Common myeloid progenitor, CD34-positive (primary cell): ENCODE data around the gene PRKAG2.

Experiments used
- CTCF ChIA-PET: fragments of 350-600 bp; sonication (Branson Sonifier 250); formaldehyde crosslinking; loops from one replicate; lab custom pipeline; 2021; ENCODE audit warnings: antibody characterized with exemption; lab: Charles Lee
- POLR2A ChIA-PET: fragments of 350-600 bp; sonication (Branson Sonifier 250); formaldehyde crosslinking; loops from one replicate; lab custom pipeline; 2021; ENCODE audit warnings: antibody characterized with exemption; lab: Charles Lee
- DNase-seq, 3 donors: peaks; one replicate each; pipeline versions ENCODE4 v3.0.0 to v3.0.0-alpha.2; 2013
- H3K27ac ChIP-seq, 2 experiments: 1 replicate in 1 of 2; 2 replicates in 1 of 2; pipeline ENCODE4 v1.7.0; 2013; ENCODE audit warnings: inconsistent platforms in 2 of 2, low read length in 2 of 2, mild to moderate bottlenecking in 2 of 2, low read depth in 1 of 2, moderate library complexity in 1 of 2; ENCODE audit not compliant: severe bottlenecking in 2 of 2, insufficient read depth in 1 of 2, poor library complexity in 1 of 2
- H3K27me3 ChIP-seq, 5 experiments: replicated peaks in 2 of 5; 1 replicate in 3 of 5; 2 replicates in 2 of 5; pipeline versions ENCODE4 v1.6.1 to v1.7.0; 2013; ENCODE audit warnings: low read length in 4 of 5, mild to moderate bottlenecking in 2 of 5, moderate library complexity in 2 of 5, inconsistent platforms in 1 of 5; ENCODE audit not compliant: insufficient read depth in 5 of 5, control insufficient read depth in 4 of 5
- H3K36me3 ChIP-seq, 4 experiments: 1 replicate in 2 of 4; 2 replicates in 2 of 4; pipeline versions ENCODE4 v1.6.1 to v1.7.0; 2013; ENCODE audit warnings: low read length in 3 of 4, control low read depth in 1 of 4, mild to moderate bottlenecking in 1 of 4; ENCODE audit not compliant: control insufficient read depth in 4 of 4, insufficient read depth in 4 of 4
- H3K4me1 ChIP-seq, 4 experiments: 1 replicate in 3 of 4; 2 replicates in 1 of 4; pipeline versions ENCODE4 v1.6.1 to v1.7.1; 2013; ENCODE audit warnings: low read length in 3 of 4, mild to moderate bottlenecking in 3 of 4, control low read depth in 1 of 4, inconsistent platforms in 1 of 4, moderate library complexity in 1 of 4; ENCODE audit not compliant: control insufficient read depth in 4 of 4, insufficient read depth in 4 of 4; ENCODE audit errors: control extremely low read depth in 1 of 4
- H3K4me3 ChIP-seq, 7 experiments: 1 replicate in 4 of 7; 2 replicates in 3 of 7; pipeline versions ENCODE4 v1.5.1 to v1.7.0; 2013; ENCODE audit warnings: mild to moderate bottlenecking in 7 of 7, low read length in 6 of 7, moderate library complexity in 6 of 7, inconsistent platforms in 2 of 7, low read depth in 2 of 7, control low read depth in 1 of 7; ENCODE audit not compliant: insufficient read depth in 4 of 7, control insufficient read depth in 1 of 7; ENCODE audit errors: extremely low read depth in 1 of 7
- H3K9me3 ChIP-seq, 5 experiments: 1 replicate in 4 of 5; 2 replicates in 1 of 5; pipeline versions ENCODE4 v1.6.1 to v1.7.1; 2013; ENCODE audit warnings: low read length in 4 of 5, mild to moderate bottlenecking in 2 of 5, inconsistent platforms in 1 of 5, low read depth in 1 of 5, moderate library complexity in 1 of 5; ENCODE audit not compliant: control insufficient read depth in 4 of 5, insufficient read depth in 2 of 5; ENCODE audit errors: control extremely low read depth in 1 of 5
- WGBS: methylation state at CpG from one replicate; pipeline ENCODE4 v1.1.5; 2013; ENCODE audit not compliant: insufficient coverage; 5-methylcytosine and 5-hydroxymethylcytosine counted together

Gene PRKAG2

GRCh38 chr7:151865070-151865670 lies 11.7 kb downstream of the PRKAG2 start:
- POLR2A ChIA-PET = no interaction called here
- WGBS = 93% methylated on average over 14 of the region's 16 CpGs

GRCh38 chr7:151864561-151864960 lies 12.4 kb downstream of the PRKAG2 start:
- POLR2A ChIA-PET = no interaction called here
- peaks cover 0 to 7% (median 3%) of the 10 kb centered on the region in 4 experiments for H3K4me1 ChIP-seq
- WGBS = 100% methylated on average over 4 of the region's 6 CpGs
- CTCF ChIA-PET = interaction anchor here (0.6 kb wide), 1 partner anchor 11 kb away, joined by 3 read pairs; no protein-coding TSS in a partner anchor
- H3K27ac ChIP-seq = no peak overlapping the region
- no peak overlapping the region for H3K4me3 ChIP-seq
- no peaks in the 10 kb centered on the region for H3K27me3 ChIP-seq
- no peaks in the 10 kb centered on the region for H3K36me3 ChIP-seq
- no peak for DNase-seq
- no peaks in the 10 kb centered on the region for H3K9me3 ChIP-seq

More at GRCh38 chr7:151865070-151865670, 11.7 kb downstream of the PRKAG2 start:
- Histone ChIP-seq H3K4me3 (no peak overlapping the region), H3K27ac (no peak overlapping the region), H3K4me1 (peaks cover 0 to 10% (median 4%) of the 10 kb centered on the region in 4 experiments), H3K36me3 (no peaks in the 10 kb centered on the region), H3K9me3 (no peaks in the 10 kb centered on the region), H3K27me3 (no peaks in the 10 kb centered on the region)
- no peak for DNase-seq
- CTCF ChIA-PET = no interaction called here

GRCh38 chr7:151864081-151864480 lies 12.8 kb downstream of the PRKAG2 start:
- ChIA-PET CTCF (interaction anchor here (0.6 kb wide), 1 partner anchor 11 kb away, joined by 3 read pairs; no protein-coding TSS in a partner anchor), POLR2A (no interaction called here)
- Histone ChIP-seq H3K27ac (no peak overlapping the region), H3K4me1 (peaks cover 0 to 7% (median 3%) of the 10 kb centered on the region in 4 experiments), H3K27me3 (no peaks in the 10 kb centered on the region), H3K36me3 (peaks cover 0 to 2% (median 0%) of the 10 kb centered on the region in 4 experiments), H3K4me3 (no peak overlapping the region), H3K9me3 (no peaks in the 10 kb centered on the region)
- DNase-seq = no peak
- WGBS = 87% methylated on average over 10 of the region's 10 CpGs

GRCh38 chr7:151863386-151864079 lies 13.4 kb downstream of the PRKAG2 start:
- H3K27ac ChIP-seq = no peak overlapping the region
- no peaks in the 10 kb centered on the region for H3K9me3 ChIP-seq
- peak; percentile 19 to 50 (median 41) for DNase-seq
- H3K4me3 ChIP-seq = no peak overlapping the region
- 97% methylated on average over 6 of the region's 11 CpGs for WGBS
- peaks cover 0 to 2% (median 0%) of the 10 kb centered on the region in 4 experiments for H3K36me3 ChIP-seq
- H3K4me1 ChIP-seq = peaks cover 0 to 7% (median 3%) of the 10 kb centered on the region in 4 experiments
- ChIA-PET CTCF (interaction anchor here (1.6 kb wide), 2 partner anchors 10 to 81 kb away, joined by 4 read pairs; no protein-coding TSS in a partner anchor), POLR2A (no interaction called here)
- H3K27me3 ChIP-seq = no peaks in the 10 kb centered on the region

- POLR2A ChIA-PET = no interaction called here
- no peak for DNase-seq
- no peak overlapping the region for H3K27ac ChIP-seq
Observed at GRCh38 chr7:151862606-151863381, 14.1 kb downstream of the PRKAG2 start.

GRCh38 chr7:151861881-151862280 lies 15.0 kb downstream of the PRKAG2 start:
- no peak for DNase-seq
- peaks cover 0 to 7% (median 0%) of the 10 kb centered on the region in 4 experiments for H3K4me1 ChIP-seq
- whole genome bisulfite sequencing = 99% methylated on average over 8 of the region's 9 CpGs
- H3K4me3 ChIP-seq = no peak overlapping the region
- H3K36me3 ChIP-seq = peaks cover 0 to 2% (median 0%) of the 10 kb centered on the region in 4 experiments
- POLR2A ChIA-PET = no interaction called here
- H3K27me3 ChIP-seq = no peaks in the 10 kb centered on the region
- no peak overlapping the region for H3K27ac ChIP-seq
- H3K9me3 ChIP-seq = no peaks in the 10 kb centered on the region
- CTCF ChIA-PET = interaction anchor here (0.7 to 1.6 kb wide), 3 partner anchors 8 to 79 kb away, joined by 3 to 4 read pairs (median 4); no protein-coding TSS in a partner anchor

More at GRCh38 chr7:151862606-151863381, 14.1 kb downstream of the PRKAG2 start:
- WGBS = 98% methylated on average over 21 of the region's 21 CpGs
- Histone ChIP-seq H3K27me3 (no peaks in the 10 kb centered on the region), H3K36me3 (peaks cover 0 to 2% (median 0%) of the 10 kb centered on the region in 4 experiments), H3K9me3 (no peaks in the 10 kb centered on the region), H3K4me3 (no peak overlapping the region), H3K4me1 (peaks cover 0 to 7% (median under 1%) of the 10 kb centered on the region in 4 experiments)
- CTCF ChIA-PET = interaction anchor here (0.7 to 1.6 kb wide), 3 partner anchors 9 to 80 kb away, joined by 3 to 4 read pairs (median 4); no protein-coding TSS in a partner anchor
